GM03348 (cell line): ENCODE results near the gene NGEF.

Experiments
- DNase-seq: peaks from one replicate; pipeline ENCODE4 v3.0.0; 2012; ENCODE audit warnings: low spot score

Gene NGEF

GRCh38 chr2:233044974-233045605, 32.0 kb upstream of the NGEF start:
- no peak for DNase-seq

- no peak for DNase-seq
Measured at GRCh38 chr2:233042549-233042948, 29.5 kb upstream of the NGEF start.

- DNase-seq, result no peak
Measured at GRCh38 chr2:233041722-233042323, 28.8 kb upstream of the NGEF start.

GRCh38 chr2:233040571-233040970, 27.5 kb upstream of the NGEF start:
- no peak for DNase-seq

- DNase-seq, result no peak
Measured at GRCh38 chr2:233039846-233040530, 26.9 kb upstream of the NGEF start.

GRCh38 chr2:233039212-233039845, 26.3 kb upstream of the NGEF start:
- DNase-seq, result no peak

- peak; percentile 30 for DNase-seq
Measured at GRCh38 chr2:233037078-233037477, 24.0 kb upstream of the NGEF start.

- no peak for DNase-seq
Measured at GRCh38 chr2:233036162-233036838, 23.2 kb upstream of the NGEF start.

GRCh38 chr2:233035426-233036161, 22.5 kb upstream of the NGEF start:
- DNase-seq, result no peak

- DNase-seq, result no peak
Measured at GRCh38 chr2:233034091-233034882, 21.2 kb upstream of the NGEF start.

GRCh38 chr2:233033672-233034071, 20.6 kb upstream of the NGEF start:
- DNase-seq, result peak; percentile 23

GRCh38 chr2:233032551-233033320, 19.7 kb upstream of the NGEF start, which contains the start of gene NEU2:
NEU2 (plus strand) TSS chr2:233032672; CDS start chr2:233032672, 0 bp downstream.
- DNase-seq, result peak; percentile 56

- no peak for DNase-seq
Measured at GRCh38 chr2:233031556-233032500, 18.8 kb upstream of the NGEF start.

- no peak for DNase-seq
Measured at GRCh38 chr2:233029321-233029720, 16.3 kb upstream of the NGEF start.

GRCh38 chr2:233026198-233026813, 13.2 kb upstream of the NGEF start:
- peak; percentile 61 for DNase-seq

GRCh38 chr2:233025706-233026105, 12.7 kb upstream of the NGEF start:
- peak; percentile 27 for DNase-seq

- no peak for DNase-seq
Measured at GRCh38 chr2:233023761-233024410, 10.8 kb upstream of the NGEF start.
